K562 (cell line): ENCODE results near the gene DPM2.

Experiments
- EP300 ChIP-seq: IDR thresholded peaks from 2 replicates; pipeline ENCODE4 v1.6.1; 2012; ENCODE audit warnings: low read length, improper control_type of control experiment
- EZH2 ChIP-seq: IDR thresholded peaks from 2 replicates; pipeline ENCODE4 v1.6.1; 2012; ENCODE audit warnings: low read depth, mild to moderate bottlenecking, inconsistent platforms, low read length, borderline replicate concordance
- HCFC1 ChIP-seq: IDR thresholded peaks from 2 replicates; pipeline ENCODE4 v1.6.1; 2012; ENCODE audit warnings: low read depth, low read length, improper control_type of control experiment
- MYC ChIP-seq, 2 experiments: fragments of 250-450 bp in 1 of 2; sonication (Bioruptor Pico) in 1 of 2; IDR thresholded peaks; 2 replicates each; pipeline versions ENCODE4 v1.5.1 to v1.6.1; 2012 to 2021; ENCODE audit warnings: low read depth in 2 of 2, borderline replicate concordance in 1 of 2, improper control_type of control experiment in 1 of 2, low read length in 1 of 2, mild to moderate bottlenecking in 1 of 2, moderate library complexity in 1 of 2
- POLR2AphosphoS5 ChIP-seq: IDR thresholded peaks from 2 replicates; pipeline ENCODE4 v1.6.1; 2011; ENCODE audit warnings: mild to moderate bottlenecking, low read depth, low read length, moderate library complexity; ENCODE audit not compliant: control insufficient read depth, insufficient read depth
- RAD21 ChIP-seq, 2 experiments: fragments of 250-450 bp in 1 of 2; fragments of 450-650 bp in 1 of 2; sonication (Bioruptor Pico) in 1 of 2; formaldehyde crosslinking in 1 of 2; IDR thresholded peaks in 1 of 2; conservative IDR thresholded peaks in 1 of 2; 2 replicates each; pipeline versions ENCODE4 v1.4.0 to v1.8.0; 2020 to 2022; ENCODE audit warnings: mild to moderate bottlenecking in 2 of 2, moderate library complexity in 1 of 2
- THRB ChIP-seq: fragments of 450-650 bp; formaldehyde crosslinking; conservative IDR thresholded peaks from 2 replicates; pipeline ENCODE4 v1.4.0; 2022; ENCODE audit warnings: mild to moderate bottlenecking, missing genetic modification characterization
- ZZZ3 ChIP-seq: fragments of 450-650 bp; IDR thresholded peaks from 2 replicates; pipeline ENCODE4 v1.6.1; 2016; ENCODE audit warnings: antibody characterized with exemption, mild to moderate bottlenecking, moderate library complexity
- TF ChIP-seq, protein P1 (sequence below), 3 experiments: IDR thresholded peaks in 2 of 3; conservative IDR thresholded peaks in 1 of 3; 2 replicates each; pipeline ENCODE4 v1.5.1; 2011 to 2012; ENCODE audit warnings: low read length in 3 of 3, mild to moderate bottlenecking in 3 of 3, control low read depth in 2 of 3, improper control_type of control experiment in 1 of 3, inconsistent platforms in 1 of 3, low read depth in 1 of 3, mixed read lengths in 1 of 3, moderate library complexity in 1 of 3; ENCODE audit not compliant: insufficient read depth in 2 of 3
- TF ChIP-seq, protein P2 (sequence below): IDR thresholded peaks from 2 replicates; pipeline ENCODE4 v1.6.1; 2012; ENCODE audit warnings: low read depth, low read length, improper control_type of control experiment, borderline replicate concordance

DNA sequence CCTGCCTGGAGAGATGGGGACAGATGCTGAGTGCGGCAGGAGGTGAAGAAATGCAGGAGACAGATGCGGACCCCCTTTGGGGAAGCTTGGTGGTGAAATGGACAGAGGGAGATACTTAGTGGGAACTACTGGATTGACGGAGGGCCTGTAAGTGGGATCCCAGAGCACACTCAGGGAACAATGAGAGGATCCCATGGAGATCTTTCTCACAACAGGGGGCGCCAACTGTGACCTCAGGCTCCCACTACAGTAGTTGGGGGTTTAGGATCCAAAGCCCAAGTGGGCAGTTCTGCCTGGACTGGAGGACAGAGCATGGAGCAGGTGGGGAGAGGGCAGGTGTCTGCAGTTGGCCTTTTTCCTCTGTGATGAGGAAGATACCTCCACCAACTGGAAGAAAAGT lies 3.4 kb downstream of the DPM2 start:
- TF ChIP-seq, protein P1, sequence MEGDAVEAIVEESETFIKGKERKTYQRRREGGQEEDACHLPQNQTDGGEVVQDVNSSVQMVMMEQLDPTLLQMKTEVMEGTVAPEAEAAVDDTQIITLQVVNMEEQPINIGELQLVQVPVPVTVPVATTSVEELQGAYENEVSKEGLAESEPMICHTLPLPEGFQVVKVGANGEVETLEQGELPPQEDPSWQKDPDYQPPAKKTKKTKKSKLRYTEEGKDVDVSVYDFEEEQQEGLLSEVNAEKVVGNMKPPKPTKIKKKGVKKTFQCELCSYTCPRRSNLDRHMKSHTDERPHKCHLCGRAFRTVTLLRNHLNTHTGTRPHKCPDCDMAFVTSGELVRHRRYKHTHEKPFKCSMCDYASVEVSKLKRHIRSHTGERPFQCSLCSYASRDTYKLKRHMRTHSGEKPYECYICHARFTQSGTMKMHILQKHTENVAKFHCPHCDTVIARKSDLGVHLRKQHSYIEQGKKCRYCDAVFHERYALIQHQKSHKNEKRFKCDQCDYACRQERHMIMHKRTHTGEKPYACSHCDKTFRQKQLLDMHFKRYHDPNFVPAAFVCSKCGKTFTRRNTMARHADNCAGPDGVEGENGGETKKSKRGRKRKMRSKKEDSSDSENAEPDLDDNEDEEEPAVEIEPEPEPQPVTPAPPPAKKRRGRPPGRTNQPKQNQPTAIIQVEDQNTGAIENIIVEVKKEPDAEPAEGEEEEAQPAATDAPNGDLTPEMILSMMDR (IDR thresholded peaks at IDR 0.05 in 2 of 3, conservative IDR thresholded peaks at IDR 0.05 in 1 of 3; ENCODE audit: insufficient read depth in 2 of 3, low read depth in 1 of 3, low read length in 3 of 3) = peak; percentile 22 to 36 (median 30); a peak in 4 of 6 replicates
- TF ChIP-seq EZH2 (no peak), POLR2AphosphoS5 (no peak), THRB (CRISPR knock-in tag) (no peak), ZZZ3 (no peak), MYC (IDR thresholded peaks at IDR 0.05; ENCODE audit: low read depth, low read length) (no peak), MYC (CRISPR knock-in tag; IDR thresholded peaks at IDR 0.05; ENCODE audit: borderline replicate concordance, low read depth) (no peak), RAD21 (CRISPR knock-in tag; conservative IDR thresholded peaks at IDR 0.05 in 1 of 2, IDR thresholded peaks at IDR 0.05 in 1 of 2) (no peak), EP300 (no peak), HCFC1 (no peak)
- TF ChIP-seq, protein P2, sequence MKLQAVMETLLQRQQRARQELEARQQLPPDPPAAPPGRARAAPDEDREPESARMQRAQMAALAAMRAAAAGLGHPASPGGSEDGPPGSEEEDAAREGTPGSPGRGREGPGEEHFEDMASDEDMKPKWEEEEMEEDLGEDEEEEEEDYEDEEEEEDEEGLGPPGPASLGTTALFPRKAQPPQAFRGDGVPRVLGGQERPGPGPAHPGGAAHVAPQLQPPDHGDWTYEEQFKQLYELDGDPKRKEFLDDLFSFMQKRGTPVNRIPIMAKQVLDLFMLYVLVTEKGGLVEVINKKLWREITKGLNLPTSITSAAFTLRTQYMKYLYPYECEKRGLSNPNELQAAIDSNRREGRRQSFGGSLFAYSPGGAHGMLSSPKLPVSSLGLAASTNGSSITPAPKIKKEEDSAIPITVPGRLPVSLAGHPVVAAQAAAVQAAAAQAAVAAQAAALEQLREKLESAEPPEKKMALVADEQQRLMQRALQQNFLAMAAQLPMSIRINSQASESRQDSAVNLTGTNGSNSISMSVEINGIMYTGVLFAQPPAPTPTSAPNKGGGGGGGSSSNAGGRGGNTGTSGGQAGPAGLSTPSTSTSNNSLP = no peak
